ENCODE data around the gene EML1.

Gene EML1

DNA sequence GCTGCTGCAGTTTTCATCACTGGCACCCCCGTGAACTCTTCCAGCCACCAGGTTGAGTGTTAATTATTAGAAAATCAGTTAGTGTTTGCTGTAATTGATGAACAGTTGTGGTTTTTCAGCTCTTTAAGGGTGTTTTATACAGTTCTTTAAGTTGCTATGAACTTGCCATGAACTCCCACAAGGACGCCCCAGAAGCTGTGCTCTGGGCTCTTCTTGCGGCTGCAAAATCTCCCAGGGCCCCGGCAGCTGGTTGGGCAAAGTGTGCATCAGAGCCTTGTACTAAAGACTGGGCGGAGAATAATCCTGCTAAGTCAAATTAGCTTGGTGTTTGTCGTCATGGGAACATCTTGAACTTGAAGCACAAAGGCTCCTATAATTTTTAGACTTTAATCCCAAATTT, 82.2 kb downstream of the EML1 start:
- DNase-seq: no peak

DNA sequence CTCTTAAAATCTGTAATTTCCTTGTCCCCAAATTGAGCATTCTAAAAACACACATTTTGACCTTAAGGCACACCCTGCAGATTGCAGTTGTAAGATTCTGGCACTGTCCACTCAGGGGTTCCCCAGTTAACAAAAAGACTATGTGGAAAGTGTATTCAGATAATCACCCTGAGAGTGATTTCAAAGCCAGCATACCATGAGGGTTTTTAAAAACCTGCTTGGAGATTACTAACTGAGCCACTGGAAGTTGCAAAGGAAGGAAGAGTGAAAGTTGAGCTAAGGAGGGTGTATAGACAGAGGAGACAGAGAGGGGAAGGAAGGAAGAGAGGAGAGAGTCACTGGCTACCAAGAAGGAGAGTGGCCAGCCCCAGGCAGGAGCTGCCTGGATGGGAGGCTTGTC, 82.6 kb downstream of the EML1 start:
- DNase-seq: no peak

DNA sequence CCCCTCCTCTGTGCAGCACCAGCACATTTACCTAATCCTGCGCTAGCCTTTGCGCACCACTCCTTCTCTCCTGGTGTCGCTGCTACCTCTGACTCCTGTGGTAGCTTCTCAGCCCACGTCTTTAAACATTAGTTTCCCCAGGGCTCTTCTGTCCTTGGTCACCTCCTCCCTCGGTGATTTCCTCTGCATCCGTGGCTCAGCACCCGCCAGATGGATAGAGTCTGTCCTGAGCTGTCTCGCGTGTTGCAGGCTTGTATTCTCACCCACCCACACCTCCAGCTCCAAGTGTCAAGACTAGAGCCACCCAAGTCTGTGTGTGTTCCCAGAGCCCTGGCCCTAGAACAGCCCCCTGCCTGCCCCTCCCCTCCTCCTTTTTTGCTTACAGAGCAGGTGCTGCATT, 83.2 kb downstream of the EML1 start:
- no peak for DNase-seq

DNA sequence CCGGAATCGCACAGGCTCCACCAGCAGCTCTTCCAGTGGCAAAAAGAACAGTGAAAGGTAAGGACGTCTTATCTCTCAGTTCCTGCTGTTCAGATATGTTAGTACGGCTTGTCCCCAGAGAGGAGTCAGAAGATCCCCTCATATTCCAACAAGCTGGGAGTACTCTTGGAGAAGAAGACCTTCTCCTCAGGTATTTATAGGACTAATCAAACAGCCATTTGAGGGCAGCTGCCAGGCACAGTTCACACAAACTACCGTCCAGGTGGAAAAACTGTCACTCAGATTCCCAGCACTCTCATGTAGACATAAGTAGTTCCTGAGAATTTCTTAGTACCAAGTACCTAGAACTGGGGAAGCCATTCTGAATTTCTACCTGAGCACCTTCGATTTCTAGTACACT, 85.3 kb downstream of the EML1 start:
- no peak for DNase-seq

DNA sequence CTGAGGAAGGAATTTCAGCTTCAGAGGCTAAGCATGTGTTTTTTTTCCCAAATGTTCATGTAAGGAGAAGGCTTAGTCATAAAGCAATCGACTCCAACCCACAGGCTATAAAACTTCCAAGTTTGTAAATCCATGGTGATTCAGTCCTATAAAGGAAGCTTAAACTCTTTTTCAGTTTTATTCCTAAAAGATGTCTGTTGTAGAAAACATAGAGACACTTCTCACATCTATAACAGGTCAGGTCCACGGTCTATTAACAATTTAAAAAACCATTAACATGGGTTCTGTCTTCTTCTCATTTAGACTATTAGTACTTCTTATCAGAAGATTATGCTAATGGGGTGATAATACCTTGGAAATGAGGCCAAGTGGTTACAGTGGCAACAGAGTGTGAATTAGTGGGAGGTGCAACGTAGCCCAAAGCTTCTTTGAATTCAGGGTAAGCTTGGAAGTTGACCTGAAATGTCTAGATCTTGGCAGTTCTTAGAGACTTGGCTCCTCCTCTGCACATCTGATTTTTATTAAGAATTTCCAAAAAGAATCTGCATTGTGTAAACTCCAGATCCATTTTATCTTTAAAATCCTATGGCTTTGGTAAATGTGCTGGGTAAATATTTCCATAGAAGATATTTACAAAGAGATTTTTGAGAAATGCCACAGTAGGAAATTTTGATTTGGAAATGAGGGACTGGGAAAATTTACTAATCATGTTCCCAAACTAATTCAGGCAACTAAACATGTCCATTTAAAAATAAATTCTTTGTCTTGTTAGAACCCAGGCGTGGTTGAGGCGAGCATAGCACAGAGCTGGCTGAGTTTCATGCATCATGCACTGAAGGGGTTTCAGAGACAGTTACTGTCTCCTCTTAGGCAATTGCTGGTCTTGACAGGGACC, 86.4 kb downstream of the EML1 start:
- DNase-seq: no peak

DNA sequence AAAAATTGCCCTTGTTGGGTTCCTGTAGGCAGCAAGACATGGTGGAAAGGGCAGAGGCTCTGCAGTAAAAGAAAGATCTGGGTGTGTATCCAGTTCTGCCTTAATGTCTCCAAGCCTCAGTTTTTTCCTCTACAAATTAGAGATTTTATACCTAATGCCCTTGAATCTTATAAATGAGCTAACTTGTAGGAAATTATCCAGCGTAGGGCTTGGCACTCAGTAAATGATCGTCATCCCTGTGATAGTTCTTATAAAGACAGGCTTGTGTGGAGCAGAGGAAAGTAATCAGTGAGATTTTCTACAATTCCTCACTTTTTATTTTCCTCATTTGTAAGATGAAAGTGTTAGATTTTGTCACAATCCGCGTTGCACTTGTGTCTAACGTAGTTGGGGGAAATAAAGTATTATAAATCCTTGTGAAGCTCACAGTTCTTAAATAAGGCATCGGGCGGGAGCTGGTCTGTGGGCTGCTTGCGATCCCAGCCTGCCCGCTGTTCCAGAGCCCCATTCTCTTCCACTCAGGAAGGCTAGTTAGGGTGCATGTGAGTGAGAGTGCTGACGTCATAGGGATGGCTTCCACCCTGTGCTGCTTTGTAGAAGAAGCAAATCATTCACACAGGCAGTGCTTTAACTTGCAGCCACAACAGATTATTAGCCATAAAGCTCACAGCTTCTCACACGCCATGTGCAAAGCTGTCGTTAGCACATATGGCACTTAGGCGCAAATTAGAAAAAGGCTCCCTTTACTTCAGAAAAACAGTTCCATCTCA, 87.6 kb downstream of the EML1 start:
- DNase-seq: no peak

DNA sequence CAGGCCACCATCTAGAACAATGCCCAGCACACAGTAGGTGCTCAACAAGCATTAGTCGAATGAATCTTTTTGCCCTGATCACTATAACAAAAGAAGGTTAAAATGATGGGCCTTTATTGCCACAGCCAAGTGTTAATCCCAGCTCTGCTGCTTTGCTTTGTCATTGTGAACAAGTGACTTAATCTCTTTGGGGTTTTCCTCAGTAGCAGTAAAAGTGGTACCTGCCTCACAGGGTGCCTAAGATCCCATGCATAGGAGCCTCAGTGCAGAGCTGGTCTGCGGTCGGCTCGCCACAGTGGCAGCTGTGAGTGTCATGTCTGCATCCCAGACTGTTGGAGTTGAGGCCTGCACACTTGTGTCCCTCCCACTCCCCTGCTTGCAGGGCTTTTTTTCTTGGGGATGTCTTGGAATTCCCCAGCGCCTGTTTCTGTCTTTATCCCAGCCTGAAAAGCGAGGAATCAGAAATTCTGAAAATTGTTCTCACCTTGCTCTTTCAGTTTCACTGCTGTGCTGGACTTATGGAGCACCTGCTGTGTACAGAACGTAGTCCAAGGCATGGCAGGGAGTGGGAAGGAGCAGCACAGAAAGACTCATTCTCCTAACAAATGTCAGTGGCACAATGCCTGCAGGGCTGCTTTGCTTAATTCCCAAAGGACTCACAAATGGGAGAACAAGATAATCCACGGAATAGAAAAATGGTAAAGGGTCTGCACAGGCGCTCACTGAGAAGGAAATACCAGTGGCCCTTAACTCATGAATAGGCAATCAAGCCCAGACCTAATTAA, 90.8 kb downstream of the EML1 start:
- DNase-seq: no peak

DNA sequence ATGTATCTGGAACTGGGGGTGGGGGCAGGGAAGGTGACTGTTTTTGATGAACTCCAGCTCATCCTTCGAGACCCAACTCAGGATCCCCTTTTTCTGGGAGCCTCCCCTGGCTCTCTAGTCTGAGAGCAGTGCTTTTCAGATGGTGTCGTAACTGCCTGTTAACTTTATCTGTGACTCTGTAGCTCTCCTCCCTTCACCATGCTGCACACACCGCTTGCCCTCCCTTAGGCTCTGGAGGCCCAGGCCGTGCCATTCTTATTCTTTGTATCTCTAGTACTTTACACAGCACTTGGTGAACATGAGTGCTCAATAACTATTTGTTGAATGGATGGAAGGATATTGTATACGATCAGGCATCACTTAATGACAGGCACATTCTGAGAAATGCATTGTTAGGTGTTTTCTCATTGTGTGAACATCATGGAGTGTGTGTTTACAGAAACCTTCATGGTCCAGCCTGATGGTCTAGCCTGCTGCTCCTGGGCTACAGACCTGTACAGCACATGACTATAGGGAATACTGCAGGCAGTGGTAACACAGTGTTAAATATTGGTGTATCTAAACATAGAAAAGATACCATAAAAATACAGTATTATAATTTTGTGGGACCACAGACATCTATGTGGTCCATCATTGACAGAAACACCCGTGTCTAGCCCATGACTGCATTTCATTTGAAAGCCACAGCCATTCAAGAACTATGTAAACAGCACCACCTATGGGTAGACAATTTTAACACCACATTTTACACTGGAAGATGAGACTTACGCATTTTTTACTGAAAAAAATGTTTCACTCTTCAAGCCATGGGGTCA, 91.8 kb downstream of the EML1 start:
- DNase-seq: no peak

DNA sequence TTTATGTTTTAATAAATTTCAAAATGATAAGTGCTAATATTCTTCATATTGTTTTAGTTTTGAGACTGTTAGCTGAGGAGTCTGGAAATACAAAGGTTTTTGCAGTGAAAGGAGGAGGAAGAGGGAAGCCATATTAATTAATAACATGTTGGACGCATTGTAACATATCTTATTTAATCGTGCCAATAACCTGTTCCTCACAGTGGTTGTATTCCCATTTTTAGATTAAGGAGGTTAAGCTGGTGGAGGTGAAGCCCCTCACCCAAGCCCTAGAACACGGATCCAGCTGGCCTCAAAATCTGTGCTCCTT, 92.4 kb downstream of the EML1 start:
- DNase-seq: no peak

DNA sequence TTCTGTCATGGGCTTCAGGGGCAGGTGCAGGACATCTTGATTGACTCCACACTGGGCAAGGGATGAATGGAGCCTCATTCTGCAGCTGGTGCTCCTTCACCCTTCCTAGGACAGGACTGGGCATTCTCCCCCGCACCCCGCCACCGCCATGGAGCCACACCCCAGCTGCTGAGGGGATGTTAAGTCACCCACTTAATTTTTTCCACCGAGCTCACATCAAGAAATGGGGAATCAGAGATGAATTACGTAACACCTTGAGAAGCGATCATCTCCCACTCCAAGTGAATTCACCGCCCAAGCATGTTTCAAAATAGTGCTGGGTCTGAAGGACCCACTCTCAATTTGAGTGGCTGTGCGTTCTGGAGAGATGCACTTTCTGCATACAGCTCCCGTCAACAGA, 94.2 kb downstream of the EML1 start:
- DNase-seq: no peak

DNA sequence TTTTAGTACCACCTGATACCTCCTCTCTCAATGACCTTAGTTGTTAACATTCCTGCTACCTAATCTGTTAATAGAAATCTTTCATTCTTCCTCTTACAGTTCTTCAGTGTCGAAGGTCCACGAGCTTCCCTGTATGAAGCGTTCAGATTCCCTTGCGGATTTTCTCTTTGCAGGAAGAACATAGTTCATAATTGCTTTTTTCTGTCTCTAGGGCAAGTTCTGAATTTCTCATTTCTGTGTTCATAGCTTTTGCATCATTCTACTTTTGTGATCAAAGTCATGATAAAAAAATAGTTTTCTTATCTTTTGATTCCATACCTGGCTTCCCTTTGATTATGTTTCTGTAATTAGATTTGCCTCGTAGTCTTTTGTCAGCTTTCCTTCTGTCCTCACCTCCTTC, 94.9 kb downstream of the EML1 start:
- DNase-seq: no peak

DNA sequence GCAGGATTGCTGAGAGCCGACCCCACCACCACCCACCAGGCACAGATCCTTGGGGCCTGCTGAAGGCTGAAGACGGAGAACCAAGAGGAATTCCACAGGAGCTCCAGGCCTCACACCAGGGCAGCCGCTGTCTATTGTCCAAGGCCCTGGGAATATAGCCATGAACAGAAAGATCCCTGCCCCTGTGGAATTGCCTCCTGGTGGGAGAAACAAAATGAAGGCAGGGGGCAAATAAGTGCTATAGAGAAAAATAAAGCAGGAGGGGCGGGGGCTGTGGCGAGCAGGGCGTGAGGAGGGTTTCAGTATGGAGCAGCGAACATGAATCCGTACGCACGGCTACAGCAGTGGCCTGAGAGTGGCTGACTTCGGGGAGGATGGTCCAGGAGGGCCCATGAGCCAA, 96.1 kb downstream of the EML1 start:
- DNase-seq: no peak

DNA sequence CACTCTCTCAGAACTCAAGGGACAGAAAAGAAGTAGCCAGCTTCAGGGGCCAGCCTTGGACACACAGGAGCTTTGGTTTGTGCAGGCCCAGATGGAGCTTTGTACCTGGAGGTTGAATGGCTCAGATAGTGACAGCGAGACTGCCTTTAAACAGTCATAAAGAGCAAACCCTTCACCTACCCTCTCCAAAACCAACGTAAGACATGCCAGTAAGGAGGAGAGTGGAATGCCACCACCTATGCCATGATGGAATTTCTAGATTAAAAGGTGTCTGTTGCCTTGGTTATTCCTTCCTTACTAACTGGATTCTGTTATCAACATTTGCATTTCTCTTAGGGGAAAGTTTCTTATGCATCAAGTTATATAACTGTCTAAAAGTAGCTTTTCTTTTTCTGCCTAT, 98.1 kb downstream of the EML1 start:
- DNase-seq: no peak

DNA sequence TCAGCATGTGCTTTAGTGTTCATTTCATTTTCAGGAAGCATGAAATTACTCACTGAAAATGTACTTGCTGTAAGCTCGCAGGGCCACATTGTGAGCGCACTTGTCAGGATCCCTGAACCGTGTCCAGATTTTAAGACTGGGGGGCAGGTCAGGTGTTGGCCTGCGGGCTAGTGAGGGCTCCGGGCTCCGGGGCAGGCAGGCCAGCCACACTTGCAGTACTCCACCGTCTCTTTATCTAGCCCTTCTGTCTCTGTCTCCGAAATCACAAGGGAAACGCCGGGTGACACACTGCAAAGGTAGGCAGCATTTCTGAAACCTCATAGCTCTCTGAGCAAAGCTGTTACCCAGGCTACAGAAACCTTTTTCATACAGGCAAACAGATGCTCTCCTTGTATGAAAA, 98.7 kb downstream of the EML1 start:
- DNase-seq: no peak

DNA sequence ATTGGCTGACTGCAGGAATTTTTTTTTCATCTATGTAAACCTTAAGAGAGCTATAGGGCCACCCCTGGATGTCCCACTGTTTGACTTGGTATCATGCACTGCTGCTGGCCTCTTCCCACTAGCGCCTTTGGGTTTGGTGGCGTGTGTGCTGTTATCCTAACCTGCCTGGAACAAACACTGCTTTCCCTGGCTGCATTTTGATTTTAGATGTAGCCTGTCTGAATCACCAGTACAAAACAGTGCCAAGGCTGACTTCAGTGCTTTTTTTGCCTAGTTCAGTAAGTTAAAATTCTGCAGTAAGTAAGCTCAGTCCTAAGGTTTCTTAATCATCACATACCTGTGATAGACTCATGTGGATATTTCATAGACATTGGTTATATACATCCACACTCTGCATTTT, 99.2 kb downstream of the EML1 start:
- DNase-seq: no peak

DNA sequence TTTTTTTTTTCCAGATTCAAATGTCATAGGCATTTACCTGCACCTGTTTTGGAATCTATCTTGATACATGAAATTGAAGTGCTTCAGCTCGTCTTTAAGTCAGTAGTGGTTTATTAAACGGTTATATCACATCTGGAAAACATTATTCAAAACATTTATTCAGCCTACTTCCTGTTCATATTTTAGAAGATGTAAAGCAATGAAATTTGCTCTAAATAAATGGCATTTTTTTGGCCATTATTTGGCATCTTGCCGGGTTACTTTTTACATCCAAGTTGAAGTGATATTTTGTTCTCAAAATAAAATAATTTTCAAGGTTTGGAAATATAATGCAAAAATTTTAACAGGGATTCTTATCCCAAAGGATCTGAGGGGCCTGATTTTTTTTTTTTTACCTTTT, 103.1 kb downstream of the EML1 start:
- no peak for DNase-seq

DNA sequence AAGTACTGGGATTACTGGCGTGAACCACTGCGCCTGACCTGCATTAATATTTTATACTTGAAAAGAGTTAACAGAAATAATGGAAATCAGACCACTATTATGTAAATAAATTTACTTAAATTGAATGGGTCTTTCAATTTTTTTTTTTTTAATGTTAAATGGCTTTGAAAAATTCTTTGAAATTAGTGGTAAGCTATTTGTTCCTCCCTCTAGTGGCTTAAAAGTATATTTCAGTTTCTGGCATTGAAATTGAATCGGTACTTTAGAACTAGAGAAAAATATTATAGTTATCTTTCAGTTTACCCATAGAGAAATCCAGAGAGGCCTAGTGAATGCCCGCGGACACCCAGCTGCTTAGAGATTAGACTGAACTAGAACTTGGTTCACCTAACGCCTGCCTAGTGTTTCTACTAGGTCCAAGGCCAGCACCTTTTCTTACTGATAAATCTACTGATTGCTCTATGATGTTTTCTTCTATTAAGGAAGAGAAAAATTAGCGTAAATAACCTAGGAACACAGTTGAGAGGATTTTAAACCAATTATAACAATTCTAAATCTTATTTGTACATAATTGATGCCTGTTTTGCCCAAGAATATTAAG, 106.5 kb downstream of the EML1 start:
- DNase-seq: no peak

DNA sequence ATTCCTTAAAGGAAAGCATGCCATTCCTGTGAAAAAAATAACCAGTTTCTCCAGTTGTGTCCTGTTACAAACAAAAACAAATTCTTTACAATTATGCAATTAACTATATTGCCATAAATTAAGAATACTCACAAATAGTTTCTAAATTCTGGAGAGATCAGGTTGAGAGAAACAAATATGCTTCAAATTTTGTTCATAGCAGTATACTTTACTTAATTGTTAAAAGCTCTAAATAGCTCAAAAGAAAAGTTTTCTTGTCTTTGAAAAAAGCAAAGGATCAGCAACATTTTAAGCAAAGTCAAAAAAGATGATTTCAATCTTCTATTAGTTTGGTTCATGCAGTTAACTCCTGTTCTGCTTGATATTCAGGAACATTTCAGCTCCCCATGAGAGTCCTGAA, 109.7 kb downstream of the EML1 start:
- DNase-seq: no peak

DNA sequence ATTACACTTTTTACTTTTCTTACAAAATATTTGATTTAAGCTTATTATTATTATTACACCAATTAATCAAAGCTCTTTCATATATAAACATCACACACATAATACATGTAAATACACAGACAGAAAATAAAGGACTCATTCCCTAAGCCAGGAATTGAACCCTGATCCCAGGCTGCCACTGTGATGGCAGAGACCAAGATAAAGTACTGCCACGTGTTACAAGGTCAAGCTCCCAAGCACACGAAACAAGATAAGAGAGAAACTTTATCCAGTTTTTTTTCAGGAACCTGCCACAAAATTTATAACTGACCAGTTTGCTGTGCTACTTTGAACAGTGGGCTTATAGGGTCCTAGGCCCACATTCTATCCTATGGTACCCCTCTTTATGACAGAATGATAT, 111.3 kb downstream of the EML1 start:
- DNase-seq: no peak

DNA sequence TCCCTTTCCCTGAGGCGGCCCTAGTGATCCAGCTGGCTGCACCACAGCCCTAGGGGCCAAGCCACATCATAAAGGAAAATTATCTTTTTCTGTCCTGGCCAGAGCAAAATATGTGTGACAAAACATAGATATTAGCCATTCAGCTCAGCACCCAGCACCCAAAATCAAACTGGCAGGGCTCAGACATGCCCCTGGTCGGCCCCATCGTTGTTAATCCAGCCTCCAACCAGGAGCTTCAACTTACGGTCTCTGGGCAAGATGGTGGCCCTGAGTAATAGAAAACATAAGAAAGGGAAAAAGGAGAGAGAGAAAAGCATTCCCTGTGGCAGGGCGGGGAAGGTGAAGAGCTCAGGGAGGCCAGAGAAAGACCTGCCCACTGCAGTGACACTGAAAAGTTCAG, 111.9 kb downstream of the EML1 start:
- no peak for DNase-seq

DNA sequence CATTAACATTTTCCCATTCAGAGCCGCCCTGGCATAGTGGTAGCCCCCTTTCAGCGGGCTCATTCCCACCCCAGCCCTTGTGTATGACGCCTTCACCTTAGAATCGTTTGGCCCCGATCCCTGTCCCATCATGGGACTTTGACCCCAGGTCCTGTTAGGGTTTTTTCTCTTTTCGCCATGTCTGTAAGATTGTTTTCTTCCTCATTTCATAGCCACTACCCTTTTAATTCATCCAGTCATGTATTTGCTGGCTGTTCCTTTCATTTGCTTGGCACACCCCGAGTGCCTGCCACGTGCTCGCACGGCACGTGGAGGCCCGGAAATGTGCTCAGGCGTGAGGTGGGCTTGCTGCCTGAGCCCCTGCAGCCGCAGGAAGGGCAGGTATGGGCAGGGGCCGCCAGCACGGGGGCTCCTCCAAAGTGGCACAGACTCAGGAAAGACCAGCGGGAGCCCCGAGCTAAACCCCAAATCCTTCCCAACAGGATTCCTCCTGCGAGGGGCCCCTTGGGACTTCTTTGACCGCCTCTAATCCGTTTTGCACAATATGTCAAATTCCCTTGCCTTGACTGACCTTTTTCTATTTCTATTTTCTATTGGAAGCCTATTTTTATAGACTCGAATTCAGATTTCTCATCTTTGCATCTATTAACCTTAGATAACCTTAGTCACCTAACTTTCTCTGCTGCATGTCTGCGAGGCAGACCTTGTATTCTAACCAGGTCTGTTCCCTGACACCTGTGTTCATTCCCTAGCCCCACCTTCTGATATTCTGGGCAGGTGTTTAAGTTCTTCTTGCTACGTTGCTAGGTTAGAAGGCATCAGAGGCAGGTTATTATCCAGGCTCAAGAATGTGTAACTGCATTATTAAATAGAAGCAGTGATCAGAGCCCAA, 114.8 kb downstream of the EML1 start:
- DNase-seq: no peak
